ENCODE measurements around the gene EPB41L4B. TPM values are rescaled to one million over a fixed set of nuclear protein-coding genes. Genes with fewer than 3 reads are reported as not detected.
"Not testable (repeated sequence)": the region's sequence is repeated elsewhere in the genome, so short reads cannot be mapped to it uniquely, and the experiment has no call there.

Gene EPB41L4B
- total RNA-seq, 1 experiment from 2014 or later, result 20.2 TPM

- H3K27me3 Mint-ChIP-seq (ENCODE audit: insufficient read depth, unreplicated experiment), result no peaks in the 10 kb centered on the region
- intact Hi-C loops (cut with micrococcal nuclease), result no loop called here
- ChIA-PET CTCF (interaction anchor here (0.8 kb wide), 1 partner anchor 19 kb away, joined by 3 read pairs; no protein-coding TSS in a partner anchor), POLR2A (interaction anchor here (0.6 kb wide), 1 partner anchor 11 kb away, joined by 3 read pairs; no protein-coding TSS in a partner anchor)
- BruUV-seq (replicated peaks), result no TSS peak
- H3K9me3 Mint-ChIP-seq (ENCODE audit: unreplicated experiment), result no peaks in the 10 kb centered on the region
- no peaks in the 10 kb centered on the region for H3K4me1 Mint-ChIP-seq (ENCODE audit: insufficient read depth, unreplicated experiment)
- H3K36me3 Mint-ChIP-seq (ENCODE audit: insufficient read depth, unreplicated experiment), result no peaks in the 10 kb centered on the region
- DNase-seq (ENCODE audit: unreplicated experiment), result no peak
- no peak overlapping the region for H3K27ac Mint-ChIP-seq (ENCODE audit: low read depth, unreplicated experiment)
- H3K4me3 Mint-ChIP-seq (ENCODE audit: unreplicated experiment), result no peak overlapping the region
- TF ChIP-seq CTCF (IDR thresholded peaks at IDR 0.05; ENCODE audit: unreplicated experiment), result no peak
Observed at GRCh38 chr9:109132567-109133021, 188.3 kb downstream of the EPB41L4B start.

GRCh38 chr9:109129470-109130197 lies 191.2 kb downstream of the EPB41L4B start:
- no peak overlapping the region for H3K27ac Mint-ChIP-seq (ENCODE audit: low read depth, unreplicated experiment)
- DNase-seq (ENCODE audit: unreplicated experiment), result no peak
- POLR2A ChIA-PET, result interaction anchor here (1.2 to 1.4 kb wide), 2 partner anchors 10 to 15 kb away, joined by 3 to 6 read pairs; partner anchors contain the start of gene TMEM245
- BruUV-seq (replicated peaks), result no TSS peak
- CTCF ChIA-PET, result interaction anchor here (0.6 to 0.7 kb wide), 2 partner anchors 71 to 120 kb away, joined by 3 to 5 read pairs; no protein-coding TSS in a partner anchor
- no peak for TF ChIP-seq CTCF (IDR thresholded peaks at IDR 0.05; ENCODE audit: unreplicated experiment)
- intact Hi-C loops (cut with micrococcal nuclease), result no loop called here
- H3K4me1 Mint-ChIP-seq (ENCODE audit: insufficient read depth, unreplicated experiment), result no peaks in the 10 kb centered on the region
- no peaks in the 10 kb centered on the region for H3K27me3 Mint-ChIP-seq (ENCODE audit: insufficient read depth, unreplicated experiment)
- H3K9me3 Mint-ChIP-seq (ENCODE audit: unreplicated experiment), result no peaks in the 10 kb centered on the region
- no peak overlapping the region for H3K4me3 Mint-ChIP-seq (ENCODE audit: unreplicated experiment)
- H3K36me3 Mint-ChIP-seq (ENCODE audit: insufficient read depth, unreplicated experiment), result no peaks in the 10 kb centered on the region

- H3K4me1 Mint-ChIP-seq (ENCODE audit: insufficient read depth, unreplicated experiment); H3K9me3 Mint-ChIP-seq (ENCODE audit: unreplicated experiment); POLR2A ChIA-PET; H3K27ac Mint-ChIP-seq (ENCODE audit: low read depth, unreplicated experiment); DNase-seq (ENCODE audit: unreplicated experiment); BruUV-seq (replicated peaks); H3K36me3 Mint-ChIP-seq (ENCODE audit: insufficient read depth, unreplicated experiment); intact Hi-C loops (cut with micrococcal nuclease); H3K27me3 Mint-ChIP-seq (ENCODE audit: insufficient read depth, unreplicated experiment); H3K4me3 Mint-ChIP-seq (ENCODE audit: unreplicated experiment): not testable (repeated sequence)
- CTCF ChIA-PET, result interaction anchor here (0.7 kb wide), 1 partner anchor 219 kb away, joined by 4 read pairs; no protein-coding TSS in a partner anchor
Observed at GRCh38 chr9:109126671-109127070, 194.2 kb downstream of the EPB41L4B start.

GRCh38 chr9:109124121-109124520 lies 196.7 kb downstream of the EPB41L4B start:
- TF ChIP-seq CTCF (IDR thresholded peaks at IDR 0.05; ENCODE audit: unreplicated experiment), result no peak
- BruUV-seq (replicated peaks), result no TSS peak
- ChIA-PET POLR2A (no interaction called here), CTCF (interaction anchor here (1.3 kb wide), 1 partner anchor 60 kb away, joined by 3 read pairs; no protein-coding TSS in a partner anchor)
- Mint-ChIP-seq H3K27me3 (ENCODE audit: insufficient read depth, unreplicated experiment) (no peaks in the 10 kb centered on the region), H3K36me3 (ENCODE audit: insufficient read depth, unreplicated experiment) (no peaks in the 10 kb centered on the region), H3K9me3 (ENCODE audit: unreplicated experiment) (no peaks in the 10 kb centered on the region), H3K27ac (ENCODE audit: low read depth, unreplicated experiment) (no peak overlapping the region), H3K4me3 (ENCODE audit: unreplicated experiment) (no peak overlapping the region), H3K4me1 (ENCODE audit: insufficient read depth, unreplicated experiment) (no peaks in the 10 kb centered on the region)
- intact Hi-C loops (cut with micrococcal nuclease), result no loop called here
- no peak for DNase-seq (ENCODE audit: unreplicated experiment)

Data from MCF 10A (cell line).